ENCODE measurements around the gene CA5B.

CA5B gene

DNA sequence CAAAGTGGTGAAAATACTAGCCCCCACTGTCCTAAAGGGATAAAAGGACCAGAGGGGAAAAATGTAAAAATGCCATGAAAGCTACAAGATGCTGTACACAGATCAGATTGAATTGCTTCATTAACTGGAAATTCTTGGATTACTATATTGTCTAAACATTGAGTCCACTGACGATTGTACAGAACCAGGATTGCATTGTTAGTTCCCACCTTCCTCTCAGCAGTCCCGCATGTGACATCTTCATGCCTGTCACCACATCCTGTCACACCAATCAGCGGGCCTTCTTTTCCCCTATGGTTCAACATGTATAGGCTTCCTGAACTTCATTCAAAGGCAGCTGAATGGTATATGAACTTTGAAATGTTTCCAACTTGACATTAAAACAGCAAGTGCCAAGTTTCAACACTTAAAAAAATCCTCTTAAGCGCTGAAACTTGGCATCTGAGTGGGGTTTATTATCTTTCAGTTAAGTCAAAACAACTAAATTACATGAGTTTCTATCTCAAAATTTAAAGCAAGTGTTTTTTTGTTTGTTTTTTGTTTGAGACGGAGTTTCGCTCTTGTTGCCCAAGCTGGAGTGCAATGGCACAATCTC lies 76.8 kb downstream of the CA5B start:
- no peak for ATAC-seq

DNA sequence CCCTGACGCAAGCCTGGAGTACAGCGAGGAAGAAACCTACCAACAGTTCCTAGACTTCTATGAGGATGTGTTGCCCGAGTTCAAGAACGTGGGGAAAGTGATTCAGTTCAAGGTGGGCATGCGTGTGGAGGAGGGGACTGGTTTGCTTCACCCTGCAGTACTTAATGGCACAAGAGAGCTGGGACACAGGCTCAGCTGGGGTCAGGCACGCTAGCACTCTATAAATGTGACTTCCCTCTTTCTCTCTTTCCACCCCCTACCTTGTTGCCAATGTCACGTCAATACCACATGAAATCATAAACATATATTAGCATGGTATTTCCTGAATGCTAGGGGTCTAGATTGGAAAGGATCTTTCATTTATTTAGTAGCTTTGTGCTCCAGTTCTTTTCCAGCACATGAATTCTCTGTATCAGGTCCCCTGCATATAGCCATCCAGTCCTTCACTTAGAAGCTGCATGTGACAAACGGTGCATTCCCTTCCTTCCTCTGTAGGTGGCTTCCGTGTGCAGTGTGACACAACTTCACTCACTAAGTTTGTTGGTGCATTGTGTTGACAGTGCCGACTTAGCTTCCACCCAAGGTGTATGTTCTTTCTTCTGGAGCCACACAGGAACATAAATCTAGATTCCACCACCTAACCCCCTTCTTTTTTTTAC lies 77.8 kb downstream of the CA5B start:
- ATAC-seq: peak; percentile 67 to 76

DNA sequence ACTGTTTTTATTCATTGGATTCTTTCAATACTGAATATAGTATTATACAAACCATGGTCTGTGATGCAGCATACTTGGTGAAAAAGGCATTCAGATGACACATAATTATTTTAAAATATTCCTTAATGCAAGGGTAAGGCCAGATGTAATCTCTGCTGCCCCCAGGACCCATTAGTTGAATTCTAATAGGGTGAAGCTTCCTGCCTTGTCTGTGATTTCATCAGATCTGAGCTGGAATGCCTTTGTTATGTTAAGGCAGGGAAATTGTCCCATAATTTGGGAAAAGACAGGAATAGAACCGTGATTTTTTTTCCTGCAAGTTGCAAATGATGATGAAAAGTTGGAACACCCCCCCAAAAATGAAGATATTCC lies 78.4 kb downstream of the CA5B start:
- no peak for ATAC-seq

DNA sequence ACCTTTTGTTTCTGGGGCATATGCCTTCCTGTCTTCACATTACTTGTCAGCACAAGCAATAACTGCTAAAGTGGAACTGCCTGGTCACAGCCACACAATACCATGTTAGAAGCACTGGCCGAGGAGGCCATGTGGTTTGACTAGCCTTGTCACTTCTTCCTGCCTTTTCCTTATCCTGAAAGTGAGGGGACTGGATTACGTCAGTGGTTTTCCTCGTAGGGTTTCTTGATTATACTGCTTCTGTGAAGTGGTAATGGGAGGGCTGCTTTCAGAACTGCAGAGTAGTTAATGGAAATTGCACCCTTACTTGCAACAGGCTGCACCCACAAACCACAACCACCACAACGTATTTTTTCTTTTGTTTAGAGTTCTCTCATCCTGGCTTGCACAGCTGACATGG lies 78.8 kb downstream of the CA5B start:
- peak; percentile 25 to 45 for ATAC-seq

DNA sequence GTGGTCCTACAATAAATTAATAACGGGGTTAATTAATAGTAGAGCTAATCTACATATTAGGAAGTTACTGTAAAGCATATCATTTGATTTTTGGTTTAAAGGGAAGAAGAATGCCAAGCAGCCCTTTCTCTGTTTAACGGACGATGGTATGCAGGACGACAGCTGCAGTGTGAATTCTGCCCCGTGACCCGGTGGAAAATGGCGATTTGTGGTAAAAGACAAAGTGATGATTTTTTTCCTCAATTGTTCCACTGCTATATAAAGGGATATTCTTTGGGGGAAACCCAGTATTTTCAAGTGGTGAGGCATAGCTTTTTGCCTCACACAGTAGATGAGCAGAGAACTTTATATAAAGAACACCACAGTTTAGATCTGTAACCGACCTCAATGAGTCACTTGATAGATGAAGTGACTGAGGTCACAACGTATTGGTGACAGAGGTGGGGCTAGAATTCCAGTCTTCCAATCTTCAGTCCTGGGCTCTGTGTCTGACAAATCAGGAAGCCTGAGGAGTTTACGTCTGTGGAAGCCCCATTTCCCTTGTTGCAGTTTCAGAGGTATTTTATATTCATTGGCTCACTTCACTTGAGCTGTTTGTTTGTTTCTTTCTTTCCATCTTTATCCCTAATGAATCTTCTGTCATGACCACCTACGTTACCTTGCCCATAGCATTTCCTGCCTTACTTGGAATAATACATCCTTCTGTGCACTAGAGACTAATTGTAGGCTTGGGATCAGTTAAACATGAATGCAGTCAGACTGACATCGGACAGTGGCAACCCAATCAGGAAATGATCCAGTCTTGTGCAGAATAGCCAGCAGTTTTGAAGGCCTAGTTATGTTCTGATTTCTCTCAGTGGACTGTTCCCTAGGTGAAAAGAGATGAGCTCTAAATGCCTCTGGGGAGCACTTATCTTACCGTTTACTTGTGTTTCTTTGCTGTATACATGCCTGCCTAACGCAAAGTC lies 82.3 kb downstream of the CA5B start:
- ATAC-seq: peak; percentile 55 to 74

DNA sequence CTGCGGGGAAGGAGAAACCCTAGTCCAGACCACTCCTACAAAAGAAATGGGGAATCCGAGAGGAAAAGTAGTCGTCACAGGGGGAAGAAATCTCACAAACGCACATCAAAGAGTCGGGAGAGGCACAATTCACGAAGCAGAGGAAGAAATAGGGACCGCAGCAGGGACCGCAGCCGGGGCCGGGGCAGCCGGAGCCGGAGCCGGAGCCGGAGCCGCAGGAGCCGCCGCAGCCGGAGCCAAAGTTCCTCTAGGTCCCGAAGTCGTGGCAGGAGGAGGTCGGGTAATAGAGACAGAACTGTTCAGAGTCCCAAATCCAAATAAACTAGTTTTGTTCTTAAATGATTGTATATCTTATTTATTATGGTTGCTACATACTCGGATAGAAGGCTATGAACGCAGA lies 84.9 kb downstream of the CA5B start:
- ATAC-seq: no peak

DNA sequence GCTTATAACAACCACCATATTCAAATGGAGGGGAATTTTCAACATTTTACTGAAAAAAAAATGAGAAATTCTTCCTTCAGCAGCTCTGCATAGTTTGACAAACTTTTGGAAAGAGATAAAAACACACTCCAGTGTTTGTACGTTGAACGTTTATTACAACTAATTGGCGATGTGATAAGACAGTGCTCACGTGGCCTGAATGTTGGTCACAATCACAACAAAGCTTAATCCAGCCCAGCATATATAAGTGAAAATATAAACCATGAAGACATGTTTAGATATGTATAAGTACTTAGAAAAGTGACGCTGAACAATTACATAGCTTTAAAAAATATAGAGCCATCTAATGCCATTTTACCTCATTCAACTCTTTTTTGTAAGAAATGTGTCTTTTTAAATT lies 87.9 kb downstream of the CA5B start:
- no peak for ATAC-seq

DNA sequence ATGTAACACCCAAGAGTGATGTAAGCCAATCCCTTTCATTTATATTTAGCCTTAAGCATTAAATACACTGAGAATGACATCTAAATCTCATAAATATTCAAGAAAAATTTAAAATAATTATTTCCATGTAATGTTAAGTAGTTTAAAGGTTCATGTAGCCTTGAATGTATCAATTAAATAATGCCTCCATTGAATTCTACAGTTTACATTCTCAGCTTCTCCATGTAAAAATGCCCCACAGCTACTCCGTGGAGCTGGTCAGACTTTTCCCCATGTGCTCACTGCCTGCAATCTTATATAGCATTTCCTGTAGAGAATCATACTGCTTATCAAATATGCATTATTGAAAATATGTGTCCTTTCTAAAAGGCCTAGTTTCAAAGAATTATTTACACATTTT lies 91.1 kb downstream of the CA5B start:
- ATAC-seq: no peak

DNA sequence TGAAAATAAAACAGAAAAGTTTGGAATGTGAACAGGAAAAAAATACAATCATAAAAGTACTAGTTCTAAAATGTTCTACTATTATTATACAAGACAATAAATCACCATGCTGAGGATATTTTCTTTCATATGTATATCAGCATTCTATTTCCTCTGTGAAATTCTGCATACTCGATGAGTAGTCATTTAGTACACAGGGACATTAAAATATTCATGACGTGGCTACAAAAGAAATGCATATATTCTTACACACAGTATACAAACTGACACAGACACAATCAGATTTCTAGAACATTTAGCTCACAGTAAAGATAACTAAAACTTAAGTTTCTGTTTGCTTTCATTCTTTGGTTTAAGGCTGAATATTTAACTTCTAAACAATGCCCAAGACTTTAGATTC lies 93.3 kb downstream of the CA5B start:
- ATAC-seq: peak in 1 of 2 donors; percentile 20

DNA sequence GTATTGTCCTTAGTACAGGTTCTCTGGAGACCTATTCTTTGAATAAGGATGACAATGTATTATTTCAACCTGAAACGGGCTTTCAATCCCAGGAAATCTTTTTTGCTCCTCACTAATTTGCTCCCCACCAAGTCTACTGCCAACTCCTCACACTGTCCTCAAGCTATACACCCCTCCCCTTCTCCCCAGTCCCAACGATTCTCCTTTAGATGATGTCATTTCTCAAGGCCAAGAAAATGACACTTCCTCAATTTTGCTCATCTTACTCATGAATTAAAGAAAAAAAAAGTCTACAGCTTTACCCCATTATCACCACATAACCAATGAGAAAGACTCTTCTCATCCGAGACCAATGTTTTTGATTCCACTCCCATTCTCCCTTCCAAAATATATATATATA lies 96.0 kb downstream of the CA5B start:
- no peak for ATAC-seq

DNA sequence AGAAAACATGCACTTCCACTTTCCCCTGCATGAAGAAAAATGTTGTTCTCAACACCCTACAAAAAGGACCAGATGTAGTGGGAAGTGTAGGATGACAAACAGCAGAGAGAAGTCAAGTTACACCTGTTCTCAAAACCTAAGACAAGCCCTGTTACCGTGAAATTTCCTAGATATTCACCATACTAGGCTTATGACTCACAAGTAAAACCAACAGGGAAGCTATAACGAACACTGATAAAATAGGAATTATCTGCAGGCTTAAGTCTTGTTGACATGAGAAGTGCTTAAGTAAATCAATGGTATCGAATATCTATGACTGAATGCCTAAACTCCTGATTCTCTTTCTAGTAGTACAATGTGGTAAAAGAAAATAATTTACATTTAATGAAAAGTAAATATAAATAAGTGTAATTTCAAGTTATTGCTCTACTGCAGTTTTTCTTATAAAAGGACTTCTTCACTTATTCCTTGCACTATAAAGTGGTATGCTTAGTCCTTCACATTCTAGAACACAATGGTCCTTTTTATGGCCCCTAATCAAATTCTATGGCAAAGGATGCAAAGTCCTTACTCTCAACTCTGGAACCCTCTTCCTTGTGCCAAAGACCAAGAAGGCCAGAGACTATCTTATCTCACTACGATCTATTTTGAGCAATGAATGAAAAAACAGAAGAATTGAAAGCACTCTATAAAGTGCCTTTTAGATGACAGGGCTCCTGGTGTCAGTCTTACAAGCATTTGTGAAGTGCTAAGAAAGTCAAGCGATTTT lies 96.9 kb downstream of the CA5B start:
- ATAC-seq: no peak

Data from activated CD4-positive, CD25-positive, alpha-beta regulatory T cell treated with anti-CD3 and anti-CD28 coated beads, Interleukin-2, amount 50 U/mL, for 24 hours (primary cell).